Stimulated activated CD4-positive, alpha-beta T cell treated with anti-CD3 and anti-CD28 coated beads, Interleukin-1b, Interleukin-23, amount 100 ng/mL, for 4 hours (primary cell): ENCODE measurements around the gene KMT2D.

Experiments used
- DNase-seq, 2 donors: peaks; one replicate each; pipeline ENCODE4 v3.0.0-alpha.2; 2020; ENCODE audit warnings: low read depth in 2 of 2

The KMT2D gene

GRCh38 chr12:49036029-49036428 lies 24.6 kb downstream of the KMT2D start:
- no peak for DNase-seq

DNA sequence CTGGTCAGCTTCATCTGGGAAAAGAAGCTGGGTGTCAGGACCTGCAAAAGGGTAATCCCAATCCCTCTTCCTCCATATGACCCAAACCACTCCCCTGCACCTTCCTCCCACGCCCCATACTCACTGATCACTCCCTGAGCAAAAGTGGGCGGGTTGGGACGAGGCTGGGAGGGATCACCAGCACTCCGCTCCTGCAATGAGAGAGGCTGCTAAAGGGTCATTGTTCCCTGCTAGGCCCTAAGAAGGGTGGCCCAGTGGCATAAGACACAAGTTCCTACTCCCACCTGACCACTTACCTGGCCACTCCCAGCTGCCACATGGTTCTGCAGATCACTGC lies 26.3 kb downstream of the KMT2D start:
- no peak for DNase-seq

GRCh38 chr12:49033611-49034285 lies 26.8 kb downstream of the KMT2D start:
- DNase-seq, result no peak

DNA sequence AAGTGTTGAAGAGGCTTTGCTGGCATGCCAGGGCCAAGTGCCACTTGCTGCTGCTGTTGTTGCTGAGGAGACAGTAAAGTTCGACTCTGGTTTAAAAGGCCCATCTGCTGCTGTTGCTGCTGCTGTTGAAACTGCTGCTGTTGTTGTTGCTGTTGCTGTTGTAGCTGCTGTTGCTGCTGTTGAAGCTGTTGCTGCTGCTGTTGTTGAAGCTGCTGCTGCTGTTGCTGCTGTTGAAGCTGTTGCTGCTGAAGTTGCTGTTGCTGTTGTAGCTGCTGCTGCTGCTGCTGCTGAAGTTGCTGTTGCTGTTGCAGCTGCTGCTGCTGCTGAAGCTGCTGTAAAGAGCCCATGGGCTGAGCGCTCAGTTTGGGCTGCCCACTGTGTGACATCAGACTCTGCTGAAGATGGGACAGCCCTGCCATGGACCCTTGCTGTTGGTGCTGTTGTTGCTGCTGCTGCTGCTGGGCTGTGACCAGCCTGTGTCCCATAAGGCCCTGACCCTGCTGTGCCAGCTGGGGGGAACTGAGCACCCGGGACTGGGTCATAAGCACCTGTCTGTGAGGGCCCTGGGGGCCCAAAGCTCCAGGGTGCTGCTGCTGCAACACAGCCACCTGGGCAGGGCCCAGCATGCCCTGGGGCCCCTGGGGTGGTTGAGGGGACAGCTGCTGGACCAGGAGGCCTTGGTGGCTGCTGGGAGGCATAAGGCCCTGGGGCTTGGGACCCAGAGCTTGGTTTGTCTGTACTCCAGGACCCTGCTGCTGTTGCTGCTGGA lies 27.7 kb downstream of the KMT2D start:
- DNase-seq, result no peak

DNA sequence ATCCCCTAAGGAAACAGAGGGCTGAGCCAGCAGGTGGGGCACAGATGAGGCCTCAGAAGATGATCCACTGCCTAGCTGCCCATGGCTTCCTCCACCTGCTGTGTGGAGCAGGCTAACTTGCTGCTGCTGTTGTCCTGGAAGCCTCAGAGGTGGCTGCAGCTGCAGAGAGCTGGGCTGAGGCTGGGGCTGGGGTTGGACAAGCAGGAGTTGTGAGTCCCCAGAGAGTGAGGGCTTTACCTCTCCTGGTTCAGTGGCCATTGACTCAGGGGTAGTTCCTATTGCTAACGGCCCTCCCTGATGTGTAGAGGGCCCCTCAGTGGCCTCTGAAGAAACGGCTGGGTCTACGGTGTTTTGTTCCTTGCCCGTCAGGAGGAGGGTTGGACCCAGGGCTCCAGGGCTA lies 28.3 kb downstream of the KMT2D start:
- DNase-seq, result no peak

GRCh38 chr12:49031573-49032161 lies 28.9 kb downstream of the KMT2D start:
- no peak for DNase-seq

DNA sequence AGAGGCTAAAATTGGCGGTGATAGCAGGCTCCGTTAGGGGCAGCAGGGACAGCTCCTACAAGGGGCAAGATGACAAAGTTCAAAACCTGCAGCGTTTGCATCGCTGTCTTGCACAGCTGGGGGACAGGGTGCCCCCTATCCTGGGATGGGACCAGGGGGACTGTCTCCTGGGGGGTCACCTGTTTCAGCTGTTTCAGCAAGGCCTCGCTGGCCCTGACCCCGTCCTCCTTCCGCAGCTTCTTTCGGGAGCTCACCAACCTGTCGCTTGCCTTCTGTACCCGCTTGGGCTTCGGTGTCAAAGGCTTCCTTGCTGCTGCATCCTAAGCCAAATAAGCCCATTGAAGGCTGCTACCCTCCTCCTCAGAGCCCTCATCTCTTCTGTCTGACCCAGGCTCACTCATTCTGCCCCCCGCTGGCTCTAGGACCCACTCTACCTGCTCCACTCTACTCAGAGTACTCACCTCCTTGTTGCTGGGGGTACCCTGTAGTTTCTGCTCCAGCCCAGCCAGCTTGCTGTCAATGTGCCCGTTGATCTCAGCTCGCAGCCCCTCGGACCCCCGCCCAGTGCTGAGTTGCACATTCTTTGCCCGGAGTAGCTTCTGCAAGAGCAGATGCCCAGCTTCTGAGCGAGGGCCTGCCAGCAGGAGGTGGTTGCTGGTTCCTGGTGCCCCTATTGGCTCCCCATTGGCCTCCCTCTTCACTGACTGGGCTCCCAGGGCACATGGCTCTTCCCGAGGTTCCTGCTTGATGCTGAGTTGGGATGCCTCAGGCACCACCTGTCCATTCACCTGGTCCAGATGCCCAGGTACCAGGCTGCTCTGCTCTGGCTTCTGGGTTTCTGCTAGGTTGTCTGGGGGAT lies 29.7 kb downstream of the KMT2D start:
- no peak for DNase-seq

- DNase-seq, result no peak
Observed at GRCh38 chr12:49030119-49030518, 30.5 kb downstream of the KMT2D start.

GRCh38 chr12:49028666-49029275 lies 31.8 kb downstream of the KMT2D start:
- no peak for DNase-seq

DNA sequence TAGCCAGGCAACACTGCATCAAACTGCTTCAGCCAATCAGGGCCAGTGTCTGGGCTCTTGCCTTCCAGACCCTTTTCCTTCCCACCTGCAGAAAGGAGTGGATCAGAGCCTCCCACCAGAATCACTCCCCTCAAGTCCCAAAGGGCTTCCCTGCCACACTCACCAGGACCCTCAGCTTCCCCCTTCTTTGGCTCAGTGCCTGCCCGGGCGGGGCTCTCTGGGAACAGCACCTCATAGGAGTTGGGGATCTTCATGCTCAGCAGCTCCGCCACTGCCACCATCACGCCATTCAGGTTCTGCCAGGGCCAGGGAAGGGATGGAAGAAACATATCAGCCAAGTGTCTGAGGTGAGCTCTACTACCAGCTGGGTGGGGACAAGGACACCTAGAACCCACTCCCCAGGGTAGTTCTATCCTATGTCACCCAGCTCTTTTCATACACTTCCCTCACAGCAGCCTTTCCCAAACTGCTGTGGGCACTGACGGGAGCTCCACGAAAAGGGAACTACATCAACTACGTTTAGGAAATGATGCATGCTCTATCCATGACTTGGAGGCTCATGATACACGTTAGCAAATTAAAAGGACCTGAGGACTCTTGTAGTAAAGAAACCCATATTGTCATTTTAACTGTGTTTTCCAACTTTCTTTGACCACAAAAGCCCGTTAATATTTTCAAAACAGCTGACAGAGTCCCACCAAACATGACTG lies 32.6 kb downstream of the KMT2D start:
- DNase-seq, result no peak

- no peak for DNase-seq
Observed at GRCh38 chr12:49026678-49027480, 33.7 kb downstream of the KMT2D start.

DNA sequence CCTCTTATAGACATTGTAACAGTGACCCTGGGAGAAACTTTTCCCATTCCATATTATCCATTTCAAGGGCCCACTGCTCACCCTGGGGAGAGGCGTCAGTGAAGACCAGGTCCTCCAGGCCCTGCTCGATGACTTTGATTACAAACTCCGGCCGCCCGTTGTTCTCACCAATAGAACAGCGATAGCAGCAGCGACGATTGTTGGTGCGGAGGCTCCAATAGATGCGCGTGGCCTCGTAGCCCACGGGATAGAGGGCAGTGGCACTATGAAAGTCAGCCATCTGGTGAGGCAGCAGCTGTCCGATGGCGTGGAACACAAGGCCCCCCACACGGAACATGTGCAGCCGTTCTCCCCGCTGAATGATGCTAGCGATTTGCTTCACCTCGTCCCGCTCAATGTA lies 34.5 kb downstream of the KMT2D start:
- no peak for DNase-seq

DNA sequence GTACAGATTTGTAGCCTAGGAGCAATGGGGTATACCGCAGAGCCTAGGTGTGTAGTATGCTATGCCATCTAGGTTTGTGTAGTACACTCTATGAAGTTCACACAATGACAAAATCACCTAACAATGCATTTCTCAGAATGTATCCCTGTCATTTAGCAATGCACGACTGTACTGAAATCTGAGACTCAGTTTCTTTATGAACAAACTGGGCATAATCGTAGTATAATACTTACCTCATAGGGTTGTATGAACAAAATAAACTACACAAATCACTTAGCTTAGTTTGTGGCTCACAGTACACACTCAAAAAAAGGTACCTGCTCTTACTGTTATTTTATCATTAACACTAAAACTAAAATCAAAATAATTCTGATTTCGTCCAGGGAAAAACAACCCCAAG lies 35.1 kb downstream of the KMT2D start:
- no peak for DNase-seq

DNA sequence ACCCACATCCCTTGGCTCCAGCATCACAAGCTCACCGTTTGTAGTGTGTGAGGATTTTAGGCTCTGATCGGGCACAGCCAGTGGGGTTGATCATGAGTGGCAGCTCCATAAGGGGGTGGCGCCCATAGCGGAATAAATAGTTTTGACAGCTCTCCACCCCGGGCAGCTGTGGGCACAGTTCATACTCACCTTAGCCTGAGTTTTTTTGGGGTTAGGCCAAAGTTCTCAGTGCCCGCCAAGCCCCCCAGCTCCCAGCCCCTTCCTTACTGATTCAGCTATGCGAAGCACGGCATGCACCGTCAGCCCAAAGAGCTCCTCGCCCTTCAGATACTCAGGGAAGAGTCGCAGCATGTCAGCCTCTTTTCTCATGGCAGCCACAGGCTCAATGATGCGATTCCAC lies 36.1 kb downstream of the KMT2D start:
- no peak for DNase-seq

GRCh38 chr12:49023812-49024211 lies 36.8 kb downstream of the KMT2D start:
- no peak for DNase-seq

DNA sequence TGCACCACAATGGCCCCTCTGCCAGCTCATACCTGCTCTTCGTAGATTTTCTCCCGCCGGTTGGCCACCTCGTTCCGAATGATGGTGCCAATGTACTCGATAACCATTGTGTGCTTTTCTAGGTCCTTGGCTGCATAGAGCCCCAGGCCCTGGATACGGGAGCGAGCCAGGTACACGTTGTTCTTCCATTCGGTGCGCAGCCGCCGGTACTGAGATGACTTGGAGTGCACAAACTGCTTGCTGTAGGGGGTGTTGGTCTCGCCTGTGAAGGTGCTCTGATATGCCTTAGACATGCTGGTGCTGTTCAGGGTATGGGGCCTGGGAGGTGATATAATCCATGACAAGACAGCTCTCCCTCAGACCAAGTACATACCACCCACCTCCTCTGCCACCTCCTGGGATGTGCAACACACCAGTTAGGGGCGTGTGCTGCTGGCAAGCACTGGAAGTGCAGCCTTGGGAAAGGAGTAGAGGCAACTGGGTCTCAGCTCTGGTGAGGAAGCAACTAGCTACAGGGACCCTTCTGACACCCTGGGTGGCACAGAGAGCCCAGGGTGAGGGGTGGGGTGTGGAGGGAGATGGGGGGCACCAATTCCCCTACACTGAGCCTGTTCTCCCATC lies 37.9 kb downstream of the KMT2D start:
- no peak for DNase-seq

- no peak for DNase-seq
Observed at GRCh38 chr12:49021292-49021915, 39.2 kb downstream of the KMT2D start.

- DNase-seq, result no peak
Observed at GRCh38 chr12:49020441-49020840, 40.2 kb downstream of the KMT2D start.
